ENCODE measurements around the gene CHST11. TPM values are rescaled to one million over a fixed set of nuclear protein-coding genes. Genes with fewer than 3 reads are reported as not detected.

The CHST11 gene
- total RNA-seq, 2 donors from 2014 or later, result 4.6 to 14.5 TPM

- DNase-seq (no peak), ATAC-seq (no peak)
- no peak overlapping the region for H3K4me3 ChIP-seq
- intact Hi-C loops (cut with DNase I), result no loop called here
- WGBS, 2 donors, result 90 to 91% methylated on average over 2 of the region's 2 CpGs
- TF ChIP-seq CTCF (IDR thresholded peaks at IDR 0.05), result no peak
- TF ChIP-seq POLR2A (IDR thresholded peaks at IDR 0.05), result no peak
- H3K27me3 ChIP-seq, result no peaks in the 10 kb centered on the region
- H3K36me3 ChIP-seq (replicated peaks in 1 of 2; ENCODE audit: insufficient read depth in 1 of 2, low read depth in 2 of 2), result no peaks in the 10 kb centered on the region
- peaks cover 6% of the 10 kb centered on the region for H3K4me1 ChIP-seq
- peaks cover 0 to 12% (median 3%) of the 10 kb centered on the region in 3 donors for H3K9me3 ChIP-seq
- H3K27ac ChIP-seq, result no peak overlapping the region
Observed at GRCh38 chr12:104775731-104776231, 319.0 kb downstream of the CHST11 start.

GRCh38 chr12:104779134-104779533 lies 322.4 kb downstream of the CHST11 start:
- 23% methylated on average over 2 of the region's 2 CpGs for WGBS, 2 donors
- no peaks in the 10 kb centered on the region for H3K36me3 ChIP-seq (replicated peaks in 1 of 2; ENCODE audit: insufficient read depth in 1 of 2, low read depth in 2 of 2)
- intact Hi-C loops (cut with DNase I), result no loop called here
- no peaks in the 10 kb centered on the region for H3K27me3 ChIP-seq
- ATAC-seq, result peak; percentile 48
- no peak overlapping the region for H3K4me3 ChIP-seq
- DNase-seq, result no peak
- H3K4me1 ChIP-seq, result peaks cover 6% of the 10 kb centered on the region
- no peak for TF ChIP-seq POLR2A (IDR thresholded peaks at IDR 0.05)
- H3K9me3 ChIP-seq, result peaks cover 0 to 13% (median 0%) of the 10 kb centered on the region in 3 donors
- no peak overlapping the region for H3K27ac ChIP-seq

- no peak for ATAC-seq
- no peak overlapping the region for H3K4me3 ChIP-seq
- peaks cover 6% of the 10 kb centered on the region for H3K4me1 ChIP-seq
- H3K27me3 ChIP-seq, result no peaks in the 10 kb centered on the region
- intact Hi-C loops (cut with DNase I), result no loop called here
- H3K36me3 ChIP-seq (replicated peaks in 1 of 2; ENCODE audit: insufficient read depth in 1 of 2, low read depth in 2 of 2), result no peaks in the 10 kb centered on the region
- H3K27ac ChIP-seq, result no peak overlapping the region
- no peak for TF ChIP-seq CTCF (IDR thresholded peaks at IDR 0.05)
- TF ChIP-seq POLR2A (IDR thresholded peaks at IDR 0.05), result no peak
- peaks cover 0 to 13% (median 0%) of the 10 kb centered on the region in 3 donors for H3K9me3 ChIP-seq
- WGBS, 2 donors, result 86 to 100% methylated on average over 2 to 3 of the region's 3 CpGs
- no peak for DNase-seq
Observed at GRCh38 chr12:104782296-104782695, 325.5 kb downstream of the CHST11 start.

GRCh38 chr12:104784592-104784991 lies 327.8 kb downstream of the CHST11 start:
- H3K27ac ChIP-seq, result no peak overlapping the region
- H3K9me3 ChIP-seq, result peaks cover 0 to 13% (median 0%) of the 10 kb centered on the region in 3 donors
- H3K36me3 ChIP-seq (replicated peaks in 1 of 2; ENCODE audit: insufficient read depth in 1 of 2, low read depth in 2 of 2), result no peaks in the 10 kb centered on the region
- DNase-seq (no peak), ATAC-seq (no peak)
- TF ChIP-seq POLR2A (IDR thresholded peaks at IDR 0.05) (no peak), CTCF (IDR thresholded peaks at IDR 0.05) (no peak)
- intact Hi-C loops (cut with DNase I), result no loop called here
- peaks cover 2% of the 10 kb centered on the region for H3K4me1 ChIP-seq
- 50 to 76% methylated on average over 1 of the region's 1 CpG for WGBS, 2 donors
- no peak overlapping the region for H3K4me3 ChIP-seq
- no peaks in the 10 kb centered on the region for H3K27me3 ChIP-seq

GRCh38 chr12:104785886-104786285 lies 329.1 kb downstream of the CHST11 start:
- no peaks in the 10 kb centered on the region for H3K4me1 ChIP-seq
- TF ChIP-seq POLR2A (IDR thresholded peaks at IDR 0.05) (no peak), CTCF (IDR thresholded peaks at IDR 0.05) (no peak)
- H3K36me3 ChIP-seq (replicated peaks in 1 of 2; ENCODE audit: insufficient read depth in 1 of 2, low read depth in 2 of 2), result no peaks in the 10 kb centered on the region
- no peak overlapping the region for H3K27ac ChIP-seq
- intact Hi-C loops (cut with DNase I), result no loop called here
- no peak overlapping the region for H3K4me3 ChIP-seq
- DNase-seq, result no peak
- ATAC-seq, result no peak
- 90 to 93% methylated on average over 5 of the region's 5 CpGs for WGBS, 2 donors
- H3K9me3 ChIP-seq, result peaks cover 0 to 5% (median 0%) of the 10 kb centered on the region in 3 donors
- H3K27me3 ChIP-seq, result no peaks in the 10 kb centered on the region
